ENCODE measurements around the gene AP2M1. TPM values are rescaled to one million over a fixed set of nuclear protein-coding genes. Genes with fewer than 3 reads are reported as not detected.

Gene AP2M1
- polyA plus RNA-seq, 2 of the 4 experiments (the other 2 are of a cell fraction), result 274 to 298 TPM

DNA sequence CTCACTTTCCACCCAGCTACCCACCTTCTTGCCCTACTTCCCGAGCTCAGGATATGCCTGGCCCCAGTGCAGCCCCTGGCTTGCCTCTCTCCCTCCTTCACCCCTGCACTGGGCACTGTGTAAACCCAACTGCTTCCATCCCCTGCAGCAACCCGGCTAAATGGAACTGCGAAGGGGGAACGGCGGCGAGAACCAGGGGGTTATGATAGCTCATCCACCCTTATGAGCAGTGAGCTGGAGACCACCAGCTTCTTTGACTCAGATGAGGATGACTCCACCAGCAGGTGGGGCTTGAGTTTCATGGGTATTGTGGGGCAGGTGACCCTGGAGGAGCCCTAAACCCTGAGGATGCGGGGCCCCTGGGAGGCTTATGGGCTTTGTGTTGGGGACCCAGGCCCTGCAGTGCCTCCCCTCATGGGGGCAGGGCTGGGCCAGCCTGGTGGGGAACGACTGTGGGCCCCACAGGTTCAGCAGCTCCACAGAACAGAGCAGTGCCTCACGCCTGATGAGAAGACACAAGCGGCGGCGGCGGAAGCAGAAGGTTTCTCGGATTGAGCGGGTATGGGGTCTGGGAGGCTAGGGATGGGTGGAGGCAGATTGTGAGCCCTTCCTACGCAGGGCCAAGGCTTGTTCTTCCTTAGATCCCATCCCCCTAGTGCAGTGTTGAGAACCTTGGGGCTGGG, 9.9 kb upstream of the AP2M1 start:
- TF ChIP-seq FOXS1 (CRISPR knock-in tag; IDR thresholded peaks at IDR 0.05), result no peak
- TF ChIP-seq HEYL (CRISPR knock-in tag; IDR thresholded peaks at IDR 0.05), result no peak
- TF ChIP-seq ZNF302 (CRISPR knock-in tag; IDR thresholded peaks at IDR 0.05), result no peak
- TF ChIP-seq BHLHE40 (IDR thresholded peaks at IDR 0.05; ENCODE audit: low read depth, low read length), result no peak
- no peak for TF ChIP-seq ESRRA (IDR thresholded peaks at IDR 0.05; ENCODE audit: borderline replicate concordance, low read length)
- TF ChIP-seq SREBF2 (IDR thresholded peaks at IDR 0.05), result no peak
- TF ChIP-seq RAD21 (conservative IDR thresholded peaks at IDR 0.05 in 1 of 2, IDR thresholded peaks at IDR 0.05 in 1 of 2), result no peak
- no peak for TF ChIP-seq EHF (CRISPR knock-in tag; IDR thresholded peaks at IDR 0.05)
- no peak for TF ChIP-seq MYC (IDR thresholded peaks at IDR 0.05; ENCODE audit: borderline replicate concordance, low read length)
- no peak for TF ChIP-seq EP300 (IDR thresholded peaks at IDR 0.05)
- TF ChIP-seq HOXB13 (CRISPR knock-in tag; IDR thresholded peaks at IDR 0.05; ENCODE audit: low read depth), result no peak
- TF ChIP-seq RCOR1 (IDR thresholded peaks at IDR 0.05; ENCODE audit: low read depth, low read length), result no peak
- POLR2A ChIA-PET, result interaction anchor here (0.8 kb wide), 1 partner anchor 12 kb away, joined by 3 read pairs; no protein-coding TSS in a partner anchor
- Histone ChIP-seq H3K4me1 (no peaks in the 10 kb centered on the region), H3K27ac (no peak overlapping the region), H3K4me3 (no peak overlapping the region), H3K4me2 (no peak overlapping the region), H3K9me3 (no peaks in the 10 kb centered on the region)
- ATAC-seq (no peak; a peak in 1 of 6 replicates), FAIRE-seq (no peak), DNase-seq (ENCODE audit: low read depth in 1 of 2, low spot score in 1 of 2) (no peak)
- WGBS (ENCODE audit: missing lambda C conversion rate), result 97% methylated on average over 14 of the region's 16 CpGs
- CTCF ChIA-PET, result interaction anchor here (0.6 to 1.2 kb wide), 3 partner anchors 9 to 269 kb away, joined by 3 read pairs; no protein-coding TSS in a partner anchor

DNA sequence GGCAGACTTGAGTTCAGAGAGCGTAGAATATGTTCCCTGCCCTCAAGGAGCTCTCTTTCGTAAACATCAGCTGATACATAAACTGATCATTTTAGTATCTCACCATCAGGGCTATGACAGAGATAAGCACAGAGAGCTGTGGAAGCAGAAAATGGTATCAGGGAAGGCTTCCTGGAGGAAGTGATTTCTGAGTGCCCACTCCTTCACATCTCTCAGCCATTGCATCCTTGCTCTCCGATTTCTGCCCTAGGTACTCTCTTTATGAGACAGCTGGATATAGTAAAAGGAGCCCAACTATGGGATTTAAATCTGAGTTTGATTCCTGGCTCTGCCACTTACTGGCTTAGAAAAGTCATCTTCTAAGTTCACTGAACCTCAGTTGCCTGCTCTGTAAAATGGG, 9.1 kb upstream of the AP2M1 start:
- 91% methylated on average over 3 of the region's 3 CpGs for WGBS (ENCODE audit: missing lambda C conversion rate)
- Histone ChIP-seq H3K27ac (no peak overlapping the region), H3K4me3 (no peak overlapping the region), H3K9me3 (no peaks in the 10 kb centered on the region), H3K4me2 (no peak overlapping the region), H3K4me1 (no peaks in the 10 kb centered on the region)
- POLR2A ChIA-PET, result no interaction called here
- TF ChIP-seq, protein P1, sequence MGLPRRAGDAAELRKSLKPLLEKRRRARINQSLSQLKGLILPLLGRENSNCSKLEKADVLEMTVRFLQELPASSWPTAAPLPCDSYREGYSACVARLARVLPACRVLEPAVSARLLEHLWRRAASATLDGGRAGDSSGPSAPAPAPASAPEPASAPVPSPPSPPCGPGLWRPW (IDR thresholded peaks at IDR 0.05), result no peak
- TF ChIP-seq ZFP36 (IDR thresholded peaks at IDR 0.05; ENCODE audit: borderline replicate concordance, partially characterized antibody), result peak; percentile 53
- DNase-seq (ENCODE audit: low read depth in 1 of 2, low spot score in 1 of 2) (no peak), FAIRE-seq (no peak), ATAC-seq (no peak)
- CTCF ChIA-PET, result no interaction called here

DNA sequence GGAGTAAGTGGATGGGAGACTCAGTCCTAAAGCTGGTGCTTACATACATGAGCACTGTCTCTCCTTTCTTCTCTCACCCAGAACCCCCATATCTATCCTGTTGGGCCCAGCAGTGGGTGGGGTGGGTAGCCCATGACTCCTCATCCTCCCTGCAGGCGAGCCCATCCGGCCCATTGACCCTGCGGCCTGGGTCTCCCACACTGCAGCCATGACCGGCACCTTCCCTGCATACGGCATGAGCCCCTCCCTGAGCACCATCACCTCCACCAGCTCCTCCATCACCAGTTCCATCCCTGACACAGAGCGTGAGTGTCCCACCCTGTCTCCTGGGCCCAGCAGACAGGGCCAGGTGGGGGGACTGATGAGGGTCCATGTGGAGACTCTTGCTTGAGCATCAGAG, 8.0 kb upstream of the AP2M1 start:
- POLR2A ChIA-PET, result no interaction called here
- CTCF ChIA-PET, result no interaction called here
- 97% methylated on average over 6 of the region's 6 CpGs for WGBS (ENCODE audit: missing lambda C conversion rate)
- H3K4me3 ChIP-seq, result no peak overlapping the region
- TF ChIP-seq, protein P2, sequence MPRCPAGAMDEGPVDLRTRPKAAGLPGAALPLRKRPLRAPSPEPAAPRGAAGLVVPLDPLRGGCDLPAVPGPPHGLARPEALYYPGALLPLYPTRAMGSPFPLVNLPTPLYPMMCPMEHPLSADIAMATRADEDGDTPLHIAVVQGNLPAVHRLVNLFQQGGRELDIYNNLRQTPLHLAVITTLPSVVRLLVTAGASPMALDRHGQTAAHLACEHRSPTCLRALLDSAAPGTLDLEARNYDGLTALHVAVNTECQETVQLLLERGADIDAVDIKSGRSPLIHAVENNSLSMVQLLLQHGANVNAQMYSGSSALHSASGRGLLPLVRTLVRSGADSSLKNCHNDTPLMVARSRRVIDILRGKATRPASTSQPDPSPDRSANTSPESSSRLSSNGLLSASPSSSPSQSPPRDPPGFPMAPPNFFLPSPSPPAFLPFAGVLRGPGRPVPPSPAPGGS (IDR thresholded peaks at IDR 0.05), result no peak
- TF ChIP-seq HEYL (CRISPR knock-in tag; IDR thresholded peaks at IDR 0.05), result no peak
- TF ChIP-seq NPAS2 (CRISPR knock-in tag; IDR thresholded peaks at IDR 0.05; ENCODE audit: borderline replicate concordance), result no peak
- no peak for TF ChIP-seq TFCP2L1 (CRISPR knock-in tag; IDR thresholded peaks at IDR 0.05)
- no peak for TF ChIP-seq BHLHE40 (IDR thresholded peaks at IDR 0.05; ENCODE audit: low read depth, low read length)
- TF ChIP-seq TP53 (CRISPR knock-in tag; IDR thresholded peaks at IDR 0.05), result no peak
- TF ChIP-seq FOSL2 (IDR thresholded peaks at IDR 0.05), result no peak
- TF ChIP-seq FOSL2 (CRISPR knock-in tag; IDR thresholded peaks at IDR 0.05), result no peak
- no peak for TF ChIP-seq CHD4 (IDR thresholded peaks at IDR 0.05; ENCODE audit: borderline replicate concordance)
- TF ChIP-seq ZFP36 (IDR thresholded peaks at IDR 0.05; ENCODE audit: borderline replicate concordance, partially characterized antibody), result no peak
- TF ChIP-seq, protein P1 (IDR thresholded peaks at IDR 0.05), result no peak
- TF ChIP-seq, protein P3, sequence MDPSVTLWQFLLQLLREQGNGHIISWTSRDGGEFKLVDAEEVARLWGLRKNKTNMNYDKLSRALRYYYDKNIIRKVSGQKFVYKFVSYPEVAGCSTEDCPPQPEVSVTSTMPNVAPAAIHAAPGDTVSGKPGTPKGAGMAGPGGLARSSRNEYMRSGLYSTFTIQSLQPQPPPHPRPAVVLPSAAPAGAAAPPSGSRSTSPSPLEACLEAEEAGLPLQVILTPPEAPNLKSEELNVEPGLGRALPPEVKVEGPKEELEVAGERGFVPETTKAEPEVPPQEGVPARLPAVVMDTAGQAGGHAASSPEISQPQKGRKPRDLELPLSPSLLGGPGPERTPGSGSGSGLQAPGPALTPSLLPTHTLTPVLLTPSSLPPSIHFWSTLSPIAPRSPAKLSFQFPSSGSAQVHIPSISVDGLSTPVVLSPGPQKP (IDR thresholded peaks at IDR 0.05; ENCODE audit: low read depth, low read length), result no peak
- TF ChIP-seq CHD2 (IDR thresholded peaks at IDR 0.05; ENCODE audit: low read length, partially characterized antibody), result no peak
- no peak for TF ChIP-seq SMC3 (IDR thresholded peaks at IDR 0.05)
- no peak for TF ChIP-seq JUNB (IDR thresholded peaks at IDR 0.05)
- no peak for TF ChIP-seq MYC (IDR thresholded peaks at IDR 0.05; ENCODE audit: borderline replicate concordance, low read length)
- no peak for TF ChIP-seq HOXB13 (CRISPR knock-in tag; IDR thresholded peaks at IDR 0.05; ENCODE audit: low read depth)
- no peak for TF ChIP-seq ZSCAN20 (CRISPR knock-in tag; IDR thresholded peaks at IDR 0.05)
- no peak for TF ChIP-seq GATA3 (IDR thresholded peaks at IDR 0.05; ENCODE audit: borderline replicate concordance)
- no peaks in the 10 kb centered on the region for H3K9me3 ChIP-seq
- H3K4me1 ChIP-seq, result no peaks in the 10 kb centered on the region
- no peak overlapping the region for H3K27ac ChIP-seq
- ATAC-seq, result no peak
- no peak for DNase-seq (ENCODE audit: low read depth in 1 of 2, low spot score in 1 of 2)
- no peak overlapping the region for H3K4me2 ChIP-seq
- FAIRE-seq, result no peak
